PC-3 (cell line): ENCODE measurements around the gene TGFA. TPM values are rescaled to one million over a fixed set of nuclear protein-coding genes. Genes with fewer than 3 reads are reported as not detected.

Experiments used
- ATAC-seq: fragments of 200-7000 bp; cut with Tn5 transposase; 2 replicates; pipeline ENCODE4 v1.9.1; 2020; ENCODE audit warnings: mild to moderate bottlenecking, moderate library complexity
- BruUV-seq: library from RNA; stranded (reverse); fragments of 400-500 nt; replicated peaks from 2 replicates; lab custom pipeline; 2021; lab: Mats Ljungman, UMichigan
- CTCF ChIA-PET: fragments of 300-600 bp; sonication (Branson Sonifier 250); formaldehyde crosslinking; loops from one replicate; lab custom pipeline; 2022; ENCODE audit warnings: antibody characterized with exemption; lab: Charles Lee
- POLR2A ChIA-PET: fragments of 300-600 bp; sonication (Branson Sonifier 250); formaldehyde crosslinking; loops from one replicate; lab custom pipeline; 2022; ENCODE audit warnings: antibody characterized with exemption; ENCODE audit not compliant: unreplicated experiment; lab: Charles Lee
- DNase-seq: peaks from one replicate; pipeline ENCODE4 v3.0.0-alpha.2; 2015
- H2AFZ ChIP-seq: fragments of 300-600 bp; sonication (generic); 2 replicates; pipeline ENCODE4 v1.6.0; 2016; ENCODE audit warnings: antibody characterized with exemption, low read length
- H3F3A ChIP-seq: fragments of 300-600 bp; sonication (generic); one replicate; pipeline ENCODE4 v1.6.0; 2017; ENCODE audit warnings: antibody characterized with exemption, low read length, control low read depth, mild to moderate bottlenecking; ENCODE audit not compliant: unreplicated experiment
- H3K27ac ChIP-seq: fragments of 300-600 bp; sonication (generic); 2 replicates; pipeline ENCODE4 v1.5.1; 2016; ENCODE audit warnings: mild to moderate bottlenecking, low read length
- H3K27me3 ChIP-seq: fragments of 300-600 bp; sonication (generic); 2 replicates; pipeline ENCODE4 v1.6.1; 2016; ENCODE audit warnings: low read length, mixed read lengths
- H3K36me3 ChIP-seq: fragments of 300-600 bp; sonication (generic); 2 replicates; pipeline ENCODE4 v1.6.1; 2016; ENCODE audit warnings: low read depth, mixed run types, low read length, mixed read lengths
- H3K4me1 ChIP-seq: fragments of 300-600 bp; sonication (generic); 2 replicates; pipeline ENCODE4 v1.5.1; 2016; ENCODE audit warnings: low read length; ENCODE audit not compliant: insufficient read depth
- H3K4me2 ChIP-seq: fragments of 300-600 bp; sonication (generic); 2 replicates; pipeline ENCODE4 v1.6.0; 2016; ENCODE audit warnings: low read length
- H3K4me3 ChIP-seq: fragments of 300-600 bp; sonication (generic); 2 replicates; pipeline ENCODE4 v1.5.1; 2016; ENCODE audit warnings: mild to moderate bottlenecking, low read length, mixed read lengths
- H3K79me2 ChIP-seq: fragments of 300-600 bp; sonication (generic); 2 replicates; pipeline ENCODE4 v1.6.1; 2017; ENCODE audit warnings: low read length, mixed read lengths
- H3K9ac ChIP-seq: fragments of 300-600 bp; sonication (generic); 2 replicates; pipeline ENCODE4 v1.6.0; 2016; ENCODE audit warnings: mild to moderate bottlenecking, low read length
- H3K9me2 ChIP-seq: fragments of 300-600 bp; sonication (generic); replicated peaks from 2 replicates; pipeline ENCODE4 v1.6.1; 2016; ENCODE audit warnings: mixed run types, low read length, mixed read lengths
- H3K9me3 ChIP-seq: fragments of 300-600 bp; sonication (generic); 2 replicates; pipeline ENCODE4 v1.6.1; 2016; ENCODE audit warnings: low read length, mixed read lengths
- H4K20me1 ChIP-seq: fragments of 300-600 bp; sonication (generic); 2 replicates; pipeline ENCODE4 v1.6.1; 2016; ENCODE audit warnings: low read length, mixed read lengths
- EZH2 ChIP-seq: fragments of 300-600 bp; sonication (generic); IDR thresholded peaks from one replicate; pipeline ENCODE4 v1.6.1; 2017; ENCODE audit warnings: antibody characterized with exemption, mild to moderate bottlenecking, low read length; ENCODE audit not compliant: unreplicated experiment
- EZH2phosphoT487 ChIP-seq: fragments of 300-600 bp; sonication (generic); IDR thresholded peaks from 2 replicates; pipeline ENCODE4 v1.6.1; 2018; ENCODE audit warnings: mild to moderate bottlenecking, antibody characterized with exemption, low read length, borderline replicate concordance
- intact Hi-C: fragments of 100-400 bp; cut with micrococcal nuclease; formaldehyde crosslinking; loops from 2 replicates; pipeline ENCODE4 v1.9.0; 2023
- total RNA-seq: library from RNA; depleted of rRNA; stranded (reverse); fragments of >200 nt; gene quantifications from 2 replicates; pipeline ENCODE4 v1.2.3, GENCODE V29; 2014
- TF ChIP-seq, protein P1 (sequence below): fragments of 300-600 bp; sonication (generic); conservative IDR thresholded peaks from 2 replicates; pipeline ENCODE4 v1.5.1; 2017; ENCODE audit warnings: antibody characterized with exemption, low read depth, mild to moderate bottlenecking, low read length

Gene TGFA
- total RNA-seq, 1 experiment from 2014 or later, result 45.0 TPM

DNA sequence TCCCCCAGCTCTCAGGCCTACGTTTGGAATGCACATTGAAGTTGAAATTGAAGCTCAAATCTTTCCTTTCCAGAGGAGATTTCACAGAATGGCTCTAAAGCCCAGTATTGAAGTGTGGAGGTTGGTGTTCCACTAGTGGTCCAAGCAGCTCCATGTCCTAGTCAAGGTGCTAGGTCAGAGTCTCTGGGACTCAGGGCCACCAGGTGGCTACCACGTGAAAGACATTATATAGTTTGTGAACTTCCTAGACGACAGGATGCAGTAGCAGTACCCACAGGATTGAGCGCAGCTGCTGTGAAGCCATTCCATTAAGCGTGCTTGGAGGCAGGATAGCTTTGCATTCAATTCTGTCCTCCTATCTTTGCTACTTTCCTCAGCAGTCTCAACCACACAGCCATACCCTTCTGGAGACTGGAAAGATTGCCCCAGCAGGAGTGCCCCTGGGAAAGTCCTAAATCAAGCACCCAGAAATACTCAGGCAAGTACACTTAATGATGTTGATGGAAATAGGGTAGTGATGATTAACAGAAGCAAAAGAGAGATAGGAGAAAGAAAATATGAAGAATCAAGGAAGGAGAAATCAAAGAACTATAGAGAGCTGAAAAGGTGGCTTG is 4.7 kb upstream of the TGFA start:
- H3K9me2 ChIP-seq, result no peaks in the 10 kb centered on the region
- H3K4me3 ChIP-seq, result no peak overlapping the region
- no peak overlapping the region for H3K9ac ChIP-seq
- H2AFZ ChIP-seq, result no peak overlapping the region
- H3K79me2 ChIP-seq, result peaks cover 15% of the 10 kb centered on the region
- H3F3A ChIP-seq, result no peaks in the 10 kb centered on the region
- BruUV-seq, result no TSS peak
- H3K9me3 ChIP-seq, result no peaks in the 10 kb centered on the region
- ChIA-PET POLR2A (no interaction called here), CTCF (interaction anchor here (1.4 kb wide), 1 partner anchor 59 kb away, joined by 9 read pairs; no protein-coding TSS in a partner anchor)
- H3K4me2 ChIP-seq, result no peak overlapping the region
- no peak for TF ChIP-seq EZH2phosphoT487
- TF ChIP-seq, protein P1, sequence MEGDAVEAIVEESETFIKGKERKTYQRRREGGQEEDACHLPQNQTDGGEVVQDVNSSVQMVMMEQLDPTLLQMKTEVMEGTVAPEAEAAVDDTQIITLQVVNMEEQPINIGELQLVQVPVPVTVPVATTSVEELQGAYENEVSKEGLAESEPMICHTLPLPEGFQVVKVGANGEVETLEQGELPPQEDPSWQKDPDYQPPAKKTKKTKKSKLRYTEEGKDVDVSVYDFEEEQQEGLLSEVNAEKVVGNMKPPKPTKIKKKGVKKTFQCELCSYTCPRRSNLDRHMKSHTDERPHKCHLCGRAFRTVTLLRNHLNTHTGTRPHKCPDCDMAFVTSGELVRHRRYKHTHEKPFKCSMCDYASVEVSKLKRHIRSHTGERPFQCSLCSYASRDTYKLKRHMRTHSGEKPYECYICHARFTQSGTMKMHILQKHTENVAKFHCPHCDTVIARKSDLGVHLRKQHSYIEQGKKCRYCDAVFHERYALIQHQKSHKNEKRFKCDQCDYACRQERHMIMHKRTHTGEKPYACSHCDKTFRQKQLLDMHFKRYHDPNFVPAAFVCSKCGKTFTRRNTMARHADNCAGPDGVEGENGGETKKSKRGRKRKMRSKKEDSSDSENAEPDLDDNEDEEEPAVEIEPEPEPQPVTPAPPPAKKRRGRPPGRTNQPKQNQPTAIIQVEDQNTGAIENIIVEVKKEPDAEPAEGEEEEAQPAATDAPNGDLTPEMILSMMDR, result no peak
- TF ChIP-seq EZH2, result no peak
- H4K20me1 ChIP-seq, result no peaks in the 10 kb centered on the region
- no peak overlapping the region for H3K27ac ChIP-seq
- DNase-seq, result no peak
- no peaks in the 10 kb centered on the region for H3K27me3 ChIP-seq
- intact Hi-C loops, result no loop called here
- H3K36me3 ChIP-seq, result no peaks in the 10 kb centered on the region
- no peak for ATAC-seq
- H3K4me1 ChIP-seq, result peaks cover 47% of the 10 kb centered on the region

DNA sequence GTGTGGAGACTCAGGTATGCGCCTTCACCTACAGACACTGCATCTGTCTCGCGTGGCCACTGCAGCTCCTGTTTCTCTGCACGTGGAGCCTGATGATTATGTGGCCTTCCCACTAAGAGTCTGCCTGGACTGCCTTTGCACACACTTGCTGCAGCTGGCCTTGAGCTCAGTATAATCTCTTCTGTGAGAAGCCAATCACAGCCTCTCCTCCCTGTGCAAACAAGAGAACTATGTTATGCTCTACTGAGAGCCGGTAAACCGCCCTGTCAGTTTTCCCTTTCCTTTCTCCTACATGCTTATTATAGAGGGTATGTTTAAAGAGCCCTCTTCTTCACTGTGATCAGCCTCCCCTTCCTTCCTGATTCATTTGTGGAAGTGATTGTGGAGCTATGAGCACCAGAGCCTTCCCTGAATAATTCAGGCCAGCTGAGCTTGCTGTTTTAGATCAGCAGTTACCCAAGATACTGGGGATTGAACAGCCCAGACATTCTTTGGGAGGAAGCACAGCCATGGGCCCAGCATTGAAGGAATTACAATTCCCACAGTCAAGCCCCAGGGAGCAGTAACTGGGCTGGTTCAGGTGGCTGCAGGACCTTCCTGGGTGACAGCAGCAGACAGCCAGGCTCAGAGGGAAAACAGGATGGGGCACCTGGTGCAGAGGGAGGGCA is 3.7 kb upstream of the TGFA start:
- TF ChIP-seq, protein P1, result no peak
- H3F3A ChIP-seq, result no peaks in the 10 kb centered on the region
- ChIA-PET POLR2A (interaction anchor here (0.6 kb wide), 2 partner anchors 12 to 18 kb away, joined by 3 read pairs; no protein-coding TSS in a partner anchor), CTCF (interaction anchor here (0.6 to 1.4 kb wide), 4 partner anchors 12 to 253 kb away, joined by 3 to 9 read pairs (median 4); no protein-coding TSS in a partner anchor)
- intact Hi-C loops, result no loop called here
- peak overlapping the region; percentile 41 for H2AFZ ChIP-seq
- H3K27me3 ChIP-seq, result no peaks in the 10 kb centered on the region
- peaks cover 47% of the 10 kb centered on the region for H3K4me1 ChIP-seq
- no peak overlapping the region for H3K4me3 ChIP-seq
- H4K20me1 ChIP-seq, result peaks cover under 1% of the 10 kb centered on the region; the same call in 1 of the 2 replicates
- no peak overlapping the region for H3K27ac ChIP-seq
- DNase-seq (peak; percentile 52), ATAC-seq (peak; percentile 18)
- no TSS peak for BruUV-seq
- H3K79me2 ChIP-seq, result peaks cover 25% of the 10 kb centered on the region
- no peaks in the 10 kb centered on the region for H3K36me3 ChIP-seq
- H3K4me2 ChIP-seq, result peak overlapping the region; percentile 56
- H3K9me3 ChIP-seq, result no peaks in the 10 kb centered on the region
- H3K9me2 ChIP-seq, result no peaks in the 10 kb centered on the region
- H3K9ac ChIP-seq, result no peak overlapping the region

DNA sequence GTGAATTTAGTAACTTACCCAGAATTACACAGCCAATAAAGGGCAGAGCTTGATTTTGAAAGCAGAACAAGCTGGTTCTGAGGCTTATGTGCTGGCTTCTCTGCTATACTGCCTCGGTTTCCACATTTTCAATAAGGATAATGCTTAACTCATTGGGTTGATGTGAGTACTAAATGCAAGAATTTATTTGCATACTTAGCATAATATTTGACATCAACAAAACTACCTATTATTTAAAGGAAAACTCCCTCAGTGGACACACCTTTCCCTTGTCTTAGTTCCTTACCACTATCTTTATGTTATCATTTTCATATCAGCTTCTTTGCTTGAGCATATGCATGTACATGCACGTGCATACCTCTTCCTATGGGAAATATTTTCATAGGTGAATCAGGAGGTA is 3.0 kb upstream of the TGFA start:
- H2AFZ ChIP-seq, result no peak overlapping the region
- peaks cover 32% of the 10 kb centered on the region for H3K79me2 ChIP-seq
- CTCF ChIA-PET, result interaction anchor here (1.3 to 1.4 kb wide), 2 partner anchors 61 to 252 kb away, joined by 4 to 9 read pairs; no protein-coding TSS in a partner anchor
- H4K20me1 ChIP-seq, result peaks cover 5% of the 10 kb centered on the region; the same call in 1 of the 2 replicates
- no peaks in the 10 kb centered on the region for H3F3A ChIP-seq
- H3K9me2 ChIP-seq, result no peaks in the 10 kb centered on the region
- intact Hi-C loops, result no loop called here
- no peak for ATAC-seq
- TF ChIP-seq EZH2phosphoT487 (no peak), EZH2 (no peak)
- TF ChIP-seq, protein P1, result no peak
- POLR2A ChIA-PET, result interaction anchor here (0.6 kb wide), 2 partner anchors 13 to 19 kb away, joined by 3 read pairs; no protein-coding TSS in a partner anchor
- no peak overlapping the region for H3K4me3 ChIP-seq
- H3K27ac ChIP-seq, result no peak overlapping the region
- H3K9ac ChIP-seq, result no peak overlapping the region
- H3K9me3 ChIP-seq, result no peaks in the 10 kb centered on the region
- no TSS peak for BruUV-seq
- DNase-seq, result no peak
- peak overlapping the region; percentile 56 for H3K4me2 ChIP-seq
- no peaks in the 10 kb centered on the region for H3K36me3 ChIP-seq
- H3K27me3 ChIP-seq, result no peaks in the 10 kb centered on the region
- peaks cover 41% of the 10 kb centered on the region for H3K4me1 ChIP-seq
